ENCODE data around the gene KANSL1.

DNA sequence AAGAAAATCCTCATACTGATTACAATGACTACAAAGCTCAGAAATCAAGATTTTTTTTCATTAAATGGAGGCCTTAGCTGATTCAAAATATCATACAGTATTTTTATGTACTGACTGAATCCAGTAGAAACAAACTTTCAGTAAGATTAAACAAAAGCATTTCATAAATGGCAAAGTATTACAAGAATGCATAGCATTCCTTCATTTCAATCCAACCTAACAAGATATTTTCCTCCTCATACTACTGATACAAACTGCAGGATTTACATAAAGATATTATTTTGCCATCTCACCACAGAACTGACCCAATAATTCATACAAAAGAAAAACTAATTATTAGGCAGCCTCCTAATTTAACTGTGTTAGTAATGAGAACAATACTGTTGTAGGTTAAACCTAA is 6.2 kb upstream of the KANSL1 start:
- TF ChIP-seq POLR2AphosphoS5 (IDR thresholded peaks at IDR 0.05; ENCODE audit: low read depth, low read length) = no peak
- TF ChIP-seq, protein P1, sequence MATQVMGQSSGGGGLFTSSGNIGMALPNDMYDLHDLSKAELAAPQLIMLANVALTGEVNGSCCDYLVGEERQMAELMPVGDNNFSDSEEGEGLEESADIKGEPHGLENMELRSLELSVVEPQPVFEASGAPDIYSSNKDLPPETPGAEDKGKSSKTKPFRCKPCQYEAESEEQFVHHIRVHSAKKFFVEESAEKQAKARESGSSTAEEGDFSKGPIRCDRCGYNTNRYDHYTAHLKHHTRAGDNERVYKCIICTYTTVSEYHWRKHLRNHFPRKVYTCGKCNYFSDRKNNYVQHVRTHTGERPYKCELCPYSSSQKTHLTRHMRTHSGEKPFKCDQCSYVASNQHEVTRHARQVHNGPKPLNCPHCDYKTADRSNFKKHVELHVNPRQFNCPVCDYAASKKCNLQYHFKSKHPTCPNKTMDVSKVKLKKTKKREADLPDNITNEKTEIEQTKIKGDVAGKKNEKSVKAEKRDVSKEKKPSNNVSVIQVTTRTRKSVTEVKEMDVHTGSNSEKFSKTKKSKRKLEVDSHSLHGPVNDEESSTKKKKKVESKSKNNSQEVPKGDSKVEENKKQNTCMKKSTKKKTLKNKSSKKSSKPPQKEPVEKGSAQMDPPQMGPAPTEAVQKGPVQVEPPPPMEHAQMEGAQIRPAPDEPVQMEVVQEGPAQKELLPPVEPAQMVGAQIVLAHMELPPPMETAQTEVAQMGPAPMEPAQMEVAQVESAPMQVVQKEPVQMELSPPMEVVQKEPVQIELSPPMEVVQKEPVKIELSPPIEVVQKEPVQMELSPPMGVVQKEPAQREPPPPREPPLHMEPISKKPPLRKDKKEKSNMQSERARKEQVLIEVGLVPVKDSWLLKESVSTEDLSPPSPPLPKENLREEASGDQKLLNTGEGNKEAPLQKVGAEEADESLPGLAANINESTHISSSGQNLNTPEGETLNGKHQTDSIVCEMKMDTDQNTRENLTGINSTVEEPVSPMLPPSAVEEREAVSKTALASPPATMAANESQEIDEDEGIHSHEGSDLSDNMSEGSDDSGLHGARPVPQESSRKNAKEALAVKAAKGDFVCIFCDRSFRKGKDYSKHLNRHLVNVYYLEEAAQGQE (IDR thresholded peaks at IDR 0.05; ENCODE audit: insufficient read depth in 1 of 2, low read depth in 2 of 2, low read length in 2 of 2) = no peak
- TF ChIP-seq TAF1 (IDR thresholded peaks at IDR 0.05; ENCODE audit: borderline replicate concordance, insufficient read depth, low read length) = no peak
